Cerebellar cortex (tissue), 1 donor: ENCODE data around the gene SPATA31D4.

Source experiments
- DNase-seq: peaks from one replicate; pipeline ENCODE4 v3.0.0-alpha.2; 2015; ENCODE audit warnings: low spot score

Gene SPATA31D4

GRCh38 chr9:81964218-81965171 is 36.3 kb downstream of the SPATA31D4 start:
- no peak for DNase-seq

DNA sequence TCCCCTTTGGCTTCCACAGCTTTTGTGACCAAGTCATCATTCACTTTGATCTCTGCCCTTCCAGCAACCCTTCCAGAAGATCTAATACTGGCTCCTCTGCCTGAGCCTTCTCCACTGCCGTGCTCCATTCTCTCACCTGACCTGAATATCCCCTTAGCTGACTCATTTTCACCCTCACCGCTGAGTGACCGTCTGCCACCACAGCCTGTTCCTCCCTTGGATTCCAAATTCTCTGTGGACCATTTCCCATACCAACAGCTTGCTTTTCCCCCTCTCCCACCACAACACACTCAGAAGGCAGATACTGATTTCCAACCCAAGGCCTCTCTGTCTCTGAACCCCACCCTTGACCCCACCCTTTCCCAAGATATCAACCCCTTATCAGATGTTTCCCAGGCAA is 39.8 kb downstream of the SPATA31D4 start:
- DNase-seq: peak; percentile 75

GRCh38 chr9:81969971-81970370 is 41.7 kb downstream of the SPATA31D4 start:
- no peak for DNase-seq

- no peak for DNase-seq
Observed at GRCh38 chr9:81971727-81972126, 43.5 kb downstream of the SPATA31D4 start.

DNA sequence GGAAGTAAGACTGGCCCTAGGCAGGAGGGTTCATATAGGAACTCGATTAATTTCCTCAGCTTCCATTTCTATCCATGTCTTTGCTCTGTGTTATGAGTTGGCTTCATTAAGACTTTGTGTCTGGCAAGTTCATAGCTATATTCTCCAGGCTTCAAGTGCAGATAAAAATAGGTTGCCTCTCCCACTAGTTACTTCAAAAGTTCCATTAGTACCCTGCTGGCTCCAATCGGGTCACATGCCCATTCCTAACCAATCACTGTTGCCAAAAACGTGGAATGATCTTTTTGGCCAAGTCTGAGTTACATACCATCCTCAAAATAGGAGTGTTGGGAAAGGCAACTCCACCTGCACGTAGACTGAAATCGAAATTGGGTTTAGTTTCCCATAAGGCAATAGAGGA is 46.5 kb downstream of the SPATA31D4 start:
- DNase-seq: no peak

- DNase-seq: no peak
Observed at GRCh38 chr9:81976351-81976750, 48.1 kb downstream of the SPATA31D4 start.

DNA sequence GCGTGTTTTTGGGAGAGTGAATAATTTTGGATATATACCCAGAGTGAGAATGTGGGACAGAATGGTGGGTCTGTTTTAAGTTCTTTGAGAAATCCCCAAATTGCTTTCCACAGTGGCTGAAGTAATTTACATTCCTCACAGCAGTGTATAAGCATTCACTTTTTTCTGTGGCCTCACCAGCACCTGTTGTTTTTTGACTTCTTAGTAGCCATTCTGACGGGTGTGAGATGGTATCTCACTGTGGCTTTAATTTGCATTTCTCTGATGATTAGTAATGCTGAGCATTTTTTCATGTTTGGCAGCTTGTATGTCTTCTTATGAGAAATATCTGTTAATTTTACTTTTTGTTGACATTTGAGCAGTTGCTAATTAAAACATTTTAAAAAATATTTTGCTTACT is 51.0 kb downstream of the SPATA31D4 start:
- no peak for DNase-seq

DNA sequence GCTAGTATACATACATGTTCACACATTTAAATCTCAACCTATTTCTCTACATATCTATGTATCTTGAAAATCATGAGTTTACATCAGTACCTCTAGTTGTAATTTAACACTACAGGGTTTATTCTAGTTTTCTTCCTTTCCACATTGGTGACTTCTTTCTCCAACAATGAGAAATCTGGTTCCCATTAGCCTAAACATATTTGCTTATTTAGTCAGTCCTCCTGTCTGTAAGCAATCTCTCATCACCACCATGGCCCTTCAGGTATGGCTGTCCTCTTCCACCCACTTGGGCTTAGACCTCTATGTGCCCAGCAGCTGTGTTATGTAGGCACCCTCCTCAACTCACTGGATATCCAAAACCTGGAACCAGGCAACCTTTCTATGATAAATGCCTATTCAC is 52.3 kb downstream of the SPATA31D4 start:
- DNase-seq: no peak

- DNase-seq: no peak
Observed at GRCh38 chr9:81981883-81982282, 53.7 kb downstream of the SPATA31D4 start.
